ENCODE measurements around the gene CDH18.

CDH18 gene, protein sequence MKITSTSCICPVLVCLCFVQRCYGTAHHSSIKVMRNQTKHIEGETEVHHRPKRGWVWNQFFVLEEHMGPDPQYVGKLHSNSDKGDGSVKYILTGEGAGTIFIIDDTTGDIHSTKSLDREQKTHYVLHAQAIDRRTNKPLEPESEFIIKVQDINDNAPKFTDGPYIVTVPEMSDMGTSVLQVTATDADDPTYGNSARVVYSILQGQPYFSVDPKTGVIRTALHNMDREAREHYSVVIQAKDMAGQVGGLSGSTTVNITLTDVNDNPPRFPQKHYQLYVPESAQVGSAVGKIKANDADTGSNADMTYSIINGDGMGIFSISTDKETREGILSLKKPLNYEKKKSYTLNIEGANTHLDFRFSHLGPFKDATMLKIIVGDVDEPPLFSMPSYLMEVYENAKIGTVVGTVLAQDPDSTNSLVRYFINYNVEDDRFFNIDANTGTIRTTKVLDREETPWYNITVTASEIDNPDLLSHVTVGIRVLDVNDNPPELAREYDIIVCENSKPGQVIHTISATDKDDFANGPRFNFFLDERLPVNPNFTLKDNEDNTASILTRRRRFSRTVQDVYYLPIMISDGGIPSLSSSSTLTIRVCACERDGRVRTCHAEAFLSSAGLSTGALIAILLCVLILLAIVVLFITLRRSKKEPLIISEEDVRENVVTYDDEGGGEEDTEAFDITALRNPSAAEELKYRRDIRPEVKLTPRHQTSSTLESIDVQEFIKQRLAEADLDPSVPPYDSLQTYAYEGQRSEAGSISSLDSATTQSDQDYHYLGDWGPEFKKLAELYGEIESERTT

DNA sequence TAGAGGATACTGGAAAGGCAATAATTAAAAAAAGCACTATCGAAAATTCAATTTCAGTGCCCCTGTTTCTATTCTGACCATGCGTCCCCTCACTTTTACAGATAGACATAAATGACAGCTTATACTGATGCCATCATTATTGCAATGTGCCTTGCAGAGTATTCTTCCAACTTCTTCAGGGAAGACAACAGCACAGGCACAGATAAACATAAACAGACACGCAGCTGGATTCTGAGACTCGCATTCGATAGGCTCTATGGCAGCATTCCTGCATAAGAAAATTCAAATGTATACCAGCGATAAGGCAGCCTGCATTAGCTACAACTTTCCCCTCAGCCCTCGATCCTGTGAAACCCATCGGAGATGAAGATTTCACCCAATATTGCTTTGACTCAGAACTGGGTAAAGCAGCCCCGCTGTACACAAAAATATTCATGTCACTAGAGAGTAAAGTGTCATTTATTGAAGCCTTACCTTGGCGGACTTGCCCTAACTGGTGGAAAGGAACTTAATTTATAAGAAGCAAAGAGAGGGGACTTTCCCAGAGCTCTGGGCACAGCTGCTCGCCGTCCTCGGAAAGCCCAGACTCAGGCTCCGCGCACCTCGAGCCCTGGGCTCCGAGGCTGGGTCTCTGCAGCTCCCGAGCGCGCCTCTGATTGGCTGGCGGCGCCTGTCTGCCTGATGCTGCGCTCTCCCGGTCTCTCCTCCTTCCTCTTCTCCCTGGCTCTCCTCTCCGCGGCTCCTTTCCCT is at the start of gene CDH18:
CDH18 (minus strand) TSS at position 589 of the 750 bp plus-strand sequence. CDS start 149,214 bp downstream, outside the sequence.
- DNase-seq: no peak

- DNase-seq: no peak
These were observed 46.7 kb upstream of the CDH18 start for GRCh38 chr5:20034717-20035116.

GRCh38 chr5:20033881-20034280 is 45.9 kb upstream of the CDH18 start:
- no peak for DNase-seq

DNA sequence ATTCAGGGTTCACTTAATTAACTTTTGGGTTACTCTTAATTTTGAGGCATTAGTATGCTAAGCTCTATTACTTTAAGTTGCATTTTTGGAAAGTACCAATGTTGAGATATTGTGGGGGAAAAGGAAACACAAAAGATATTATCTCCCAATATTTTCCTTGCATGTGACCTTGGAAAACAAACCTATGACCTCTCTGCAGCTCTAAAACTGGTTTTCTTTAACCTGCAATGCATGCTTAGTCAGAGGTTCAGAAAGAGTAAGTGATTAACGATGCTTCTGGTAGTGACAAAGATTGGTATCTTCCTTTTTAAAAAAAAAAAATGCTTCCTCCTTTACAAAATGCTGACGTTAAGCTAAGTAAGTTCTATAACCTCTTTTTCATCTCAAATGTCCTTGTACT is 44.9 kb upstream of the CDH18 start:
- DNase-seq: no peak

DNA sequence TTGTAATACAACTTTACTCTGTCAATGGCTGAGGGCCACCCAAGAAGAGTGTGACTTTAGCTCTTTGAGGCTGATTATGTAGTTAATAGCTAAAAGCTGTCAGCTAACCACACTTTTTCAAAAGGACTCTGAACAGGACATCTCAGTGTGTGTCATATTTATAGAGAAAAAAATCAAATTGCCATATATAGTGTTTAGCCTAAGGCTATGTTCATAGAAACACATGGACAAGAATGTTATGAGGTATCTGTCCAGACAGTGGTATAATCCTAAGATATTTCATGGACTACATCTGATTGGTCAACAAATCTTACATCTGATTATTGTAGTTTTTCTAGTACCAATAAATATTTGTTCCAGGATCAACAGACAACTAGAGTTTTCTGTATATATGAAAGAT is 42.1 kb upstream of the CDH18 start:
- no peak for DNase-seq

DNA sequence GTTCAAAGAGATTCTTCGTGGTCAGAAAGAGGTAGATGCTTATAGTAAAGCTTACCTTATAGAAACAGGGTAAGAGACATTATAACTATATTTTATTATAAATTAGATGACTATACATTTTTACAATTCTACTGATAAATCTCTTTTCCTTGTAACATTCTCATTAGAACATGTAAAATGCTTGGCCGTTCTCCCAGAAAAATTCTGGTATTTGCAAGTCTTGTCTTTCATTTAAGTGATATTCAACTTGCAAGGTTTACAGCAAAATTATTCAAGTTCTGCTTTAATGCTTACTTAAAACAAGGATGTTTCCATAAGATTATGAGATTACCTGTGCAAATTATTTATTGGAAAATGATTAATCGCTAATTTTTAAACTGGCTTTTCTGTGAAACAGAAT is 41.3 kb upstream of the CDH18 start:
- no peak for DNase-seq

GRCh38 chr5:20028506-20028905 is 40.5 kb upstream of the CDH18 start:
- DNase-seq: no peak

DNA sequence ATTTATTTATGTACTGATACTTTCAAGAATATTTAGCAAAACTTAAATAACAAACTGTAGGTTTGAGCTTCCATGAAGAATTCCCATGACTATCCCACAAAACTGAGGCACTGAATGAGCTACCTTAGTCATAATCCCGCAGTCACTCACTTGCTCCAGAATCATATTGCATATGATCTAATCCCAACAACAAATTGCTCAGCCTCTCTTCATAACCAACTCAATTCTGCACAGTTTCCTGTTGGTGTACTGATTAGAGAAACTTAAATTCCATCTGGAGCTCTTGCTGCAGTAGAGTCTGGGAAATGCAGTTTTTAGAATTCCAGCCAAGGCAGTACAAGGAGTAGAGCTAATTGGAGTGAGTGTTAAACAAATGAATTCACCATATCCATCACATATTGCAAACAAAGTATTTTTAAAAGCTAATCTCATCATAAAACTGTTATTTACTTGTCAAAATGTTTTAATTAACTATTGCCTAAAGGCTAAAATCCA is 35.7 kb upstream of the CDH18 start:
- DNase-seq: no peak

DNA sequence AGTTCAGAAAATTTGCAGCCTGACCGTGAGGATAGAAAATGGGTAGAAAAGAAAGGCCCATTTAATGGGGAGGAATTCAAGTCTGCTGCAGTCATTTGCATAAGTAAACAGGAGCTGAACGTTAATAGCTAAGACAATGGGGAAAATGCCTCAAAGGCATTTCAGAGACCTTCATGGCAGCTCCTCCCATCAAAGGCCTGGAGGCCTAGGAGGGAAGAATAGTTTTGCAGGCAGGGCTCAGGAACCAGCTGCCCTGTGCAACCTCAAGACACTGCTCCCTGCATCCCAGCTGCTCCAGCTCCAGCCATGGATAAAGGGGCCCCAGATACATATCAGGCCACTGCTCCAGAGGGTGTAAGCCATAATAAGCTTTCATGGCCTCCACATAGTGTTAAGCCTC is 32.2 kb upstream of the CDH18 start:
- DNase-seq: no peak

DNA sequence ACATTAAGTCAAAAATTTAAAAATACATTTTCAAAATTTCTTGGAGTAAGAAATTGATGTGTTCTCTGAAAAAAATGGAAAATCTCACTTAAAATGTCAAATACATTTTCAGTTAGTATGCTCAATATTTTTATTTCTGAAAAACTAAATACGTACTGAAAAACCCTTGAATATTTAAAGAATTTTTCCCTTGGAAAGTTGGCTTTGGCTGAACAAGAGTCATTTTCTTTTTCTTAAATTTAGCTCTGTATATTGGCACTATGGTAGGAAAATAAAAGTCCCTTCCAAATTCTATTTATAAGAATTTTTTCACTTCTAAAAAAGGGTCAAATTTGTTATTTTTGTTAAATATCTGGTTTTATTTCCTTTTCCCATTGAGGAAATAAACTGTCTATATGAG is 29.0 kb upstream of the CDH18 start:
- no peak for DNase-seq

GRCh38 chr5:20000416-20000815 is 12.4 kb upstream of the CDH18 start:
- DNase-seq: no peak

- DNase-seq: no peak
These were observed 457 bp upstream of the CDH18 start for GRCh38 chr5:19988457-19988856.

DNA sequence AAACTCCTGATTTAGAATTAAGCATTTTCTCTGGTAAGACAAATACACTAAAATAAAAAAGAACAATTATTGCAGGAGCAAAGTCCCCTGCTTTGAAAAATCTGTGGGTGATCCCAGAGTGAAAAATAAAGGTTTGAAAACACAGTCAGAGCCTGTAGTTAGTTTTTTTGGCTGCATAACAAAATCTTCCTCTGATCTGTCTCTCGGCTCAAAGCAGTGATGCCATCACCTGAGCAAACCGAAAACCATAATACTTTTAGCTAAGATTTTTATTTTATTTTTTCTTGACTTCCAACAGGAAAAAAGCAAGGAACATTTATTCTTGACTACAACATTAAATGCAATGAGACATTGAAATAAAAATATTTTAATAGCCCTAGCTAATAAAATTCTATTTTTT is 1.2 kb downstream of the CDH18 start:
- no peak for DNase-seq

- DNase-seq: no peak
These were observed 1.9 kb downstream of the CDH18 start for GRCh38 chr5:19986031-19986619.

- no peak for DNase-seq
These were observed 9.5 kb downstream of the CDH18 start for GRCh38 chr5:19978476-19978875.

GRCh38 chr5:19977099-19977498 is 10.9 kb downstream of the CDH18 start:
- no peak for DNase-seq

GRCh38 chr5:19975795-19976194 is 12.2 kb downstream of the CDH18 start:
- no peak for DNase-seq

GRCh38 chr5:19960451-19960850 is 27.5 kb downstream of the CDH18 start:
- DNase-seq: no peak

DNA sequence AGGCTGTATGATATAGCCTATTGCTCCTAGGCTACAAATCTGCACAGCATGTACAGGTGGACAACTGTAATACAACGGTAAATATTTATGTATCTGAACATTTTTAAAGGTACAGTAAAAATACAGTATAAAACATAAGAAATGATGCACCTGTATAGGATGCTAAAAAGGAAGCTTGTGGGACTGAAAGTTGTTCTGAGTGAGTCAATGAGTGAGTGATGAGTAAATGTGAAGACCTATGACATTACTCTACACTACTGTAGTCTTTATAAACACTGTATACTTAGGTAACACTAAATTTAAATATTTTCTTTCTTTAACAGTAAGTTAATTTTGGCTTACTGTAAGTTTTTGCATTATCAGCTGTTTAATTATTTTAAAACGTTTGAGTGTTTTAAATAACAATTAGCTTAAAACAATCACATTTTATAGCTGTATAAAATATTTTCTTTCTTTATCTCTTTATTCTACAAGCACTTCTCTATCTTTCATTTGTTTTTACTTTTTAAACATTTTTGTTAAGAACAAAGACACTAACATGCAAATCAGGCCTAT is 28.1 kb downstream of the CDH18 start:
- no peak for DNase-seq

DNA sequence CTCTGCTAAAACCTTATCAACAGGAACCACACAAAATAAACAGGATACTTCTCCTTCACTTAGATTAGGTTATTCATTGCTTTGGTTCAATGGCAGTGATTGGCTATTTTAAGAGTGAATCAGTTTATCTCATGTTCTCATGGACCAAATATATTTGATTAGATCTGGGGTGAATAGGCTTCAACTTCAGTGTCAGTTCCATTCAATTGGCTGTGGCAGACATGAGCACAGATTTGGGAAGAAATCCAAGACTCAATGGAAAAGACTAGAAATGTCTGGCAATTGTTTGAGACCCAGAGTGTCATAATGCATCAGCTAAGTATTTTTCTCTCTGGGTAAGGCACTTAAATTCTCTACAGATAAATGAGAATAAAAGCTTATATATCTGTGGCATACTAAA is 37.1 kb downstream of the CDH18 start:
- DNase-seq: no peak

- no peak for DNase-seq
These were observed 47.8 kb downstream of the CDH18 start for GRCh38 chr5:19940192-19940591.

DNA sequence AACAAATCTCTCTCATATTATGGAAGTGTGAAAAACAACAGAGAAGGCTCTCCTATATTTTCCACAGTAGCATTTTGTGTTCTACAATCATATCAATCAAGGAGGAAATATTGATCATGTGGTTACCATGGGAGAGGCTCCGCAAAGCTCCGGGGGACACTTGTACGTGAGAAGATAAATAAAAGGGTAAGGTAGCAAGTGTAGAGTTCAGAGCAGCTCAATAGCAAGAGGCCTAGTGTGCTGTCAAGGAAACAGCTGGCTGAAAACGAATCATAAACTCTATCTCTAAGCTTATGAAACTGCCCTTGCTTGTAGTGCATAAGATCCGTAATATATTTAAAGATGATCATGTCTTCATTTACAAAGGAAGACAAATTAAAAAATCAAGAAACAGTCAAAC is 57.5 kb downstream of the CDH18 start:
- DNase-seq: no peak

Measured in CD4-positive, alpha-beta T cell treated with Interleukin-1 beta for 1 hour (primary cell).